AG10803 (cell line): ENCODE data around the gene PCDH8.

Experiments used
- DNase-seq: peaks from one replicate; pipeline ENCODE4 v3.0.0; 2010; ENCODE audit warnings: low read depth
- H3K4me3 ChIP-seq: 2 replicates; pipeline ENCODE4 v1.5.1; 2011; ENCODE audit warnings: mild to moderate bottlenecking, low read length, control low read depth
- CTCF ChIP-seq: conservative IDR thresholded peaks from 2 replicates; pipeline ENCODE4 v1.5.1; 2011; ENCODE audit warnings: mild to moderate bottlenecking, low read length, control low read depth, inconsistent platforms

PCDH8 gene

GRCh38 chr13:52812941-52813340, 35.5 kb downstream of the PCDH8 start:
- TF ChIP-seq CTCF: no peak

DNA sequence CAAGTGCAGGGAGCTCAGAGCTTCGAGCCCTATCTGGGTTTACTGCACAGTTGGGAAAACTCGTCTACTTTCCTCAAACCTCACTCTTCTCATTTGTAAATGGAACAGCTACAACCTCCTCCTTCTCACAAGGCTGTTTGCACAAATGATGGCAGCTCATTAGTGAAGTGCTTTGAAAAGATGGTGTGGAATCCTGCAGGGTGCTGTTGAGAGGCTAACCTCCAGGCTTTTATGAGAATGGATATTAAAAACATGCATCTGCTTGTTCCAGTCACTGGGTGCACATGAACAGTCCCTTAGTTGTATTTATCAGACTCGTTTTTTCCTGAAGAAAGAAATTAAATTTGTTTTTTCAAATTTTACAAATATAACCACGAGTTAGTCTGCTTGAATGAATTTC, 36.6 kb downstream of the PCDH8 start:
- H3K4me3 ChIP-seq: no peak overlapping the region
- TF ChIP-seq CTCF: no peak
- DNase-seq: no peak

More at GRCh38 chr13:52812941-52813340, 35.5 kb downstream of the PCDH8 start:
- H3K4me3 ChIP-seq: no peak overlapping the region
- no peak for DNase-seq

GRCh38 chr13:52810526-52810925, 37.9 kb downstream of the PCDH8 start:
- H3K4me3 ChIP-seq: no peak overlapping the region
- DNase-seq: no peak
- no peak for TF ChIP-seq CTCF

- H3K4me3 ChIP-seq: no peak overlapping the region
- DNase-seq: no peak
- no peak for TF ChIP-seq CTCF
These were observed 38.4 kb downstream of the PCDH8 start for GRCh38 chr13:52810011-52810410.

DNA sequence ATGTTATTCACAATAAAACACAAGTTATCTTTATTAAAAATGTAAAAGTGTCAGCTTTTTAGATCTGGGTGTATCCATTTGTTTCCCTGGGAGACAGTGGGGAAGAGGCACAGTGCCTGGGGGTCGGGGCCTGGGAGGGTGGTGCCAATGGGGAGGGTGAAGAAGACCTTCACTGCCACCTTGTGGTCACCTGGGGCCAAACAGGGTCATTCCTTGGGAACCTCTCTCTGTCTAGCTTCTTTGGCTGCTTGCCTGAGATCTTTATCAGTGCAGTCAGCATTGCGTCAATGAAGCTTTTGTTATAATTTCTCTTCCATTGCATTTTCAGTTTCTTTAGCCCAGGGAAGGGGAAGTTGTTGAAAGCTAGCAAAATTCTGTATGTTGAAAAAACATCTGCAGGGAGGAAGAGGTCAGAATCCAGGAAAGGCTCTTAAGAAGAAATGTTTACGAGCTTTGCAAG, 39.1 kb downstream of the PCDH8 start:
- peak; percentile 20 for DNase-seq
- TF ChIP-seq CTCF: no peak; the same call in 1 of the 2 replicates
- H3K4me3 ChIP-seq: no peak overlapping the region

DNA sequence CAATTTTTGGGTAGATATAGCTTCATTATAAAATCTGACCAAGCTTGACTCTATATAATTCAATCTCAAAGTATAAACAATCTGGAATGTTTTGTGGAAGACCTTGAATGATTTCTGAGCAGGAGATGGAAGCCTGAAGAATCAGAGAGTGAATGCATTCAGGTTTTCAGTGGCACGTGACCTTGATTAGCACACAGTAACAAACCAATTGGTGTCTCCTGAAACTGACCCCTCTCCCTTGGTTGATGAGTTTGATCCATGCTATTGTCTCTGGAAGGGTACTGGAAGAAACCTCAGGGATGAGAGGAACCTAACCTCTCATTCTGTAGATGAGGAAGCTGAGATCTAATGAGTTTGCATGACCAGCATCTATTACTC, 39.6 kb downstream of the PCDH8 start:
- no peak for TF ChIP-seq CTCF
- DNase-seq: no peak
- no peak overlapping the region for H3K4me3 ChIP-seq

- no peak for DNase-seq
- no peak for TF ChIP-seq CTCF
- no peak overlapping the region for H3K4me3 ChIP-seq
These were observed 42.4 kb downstream of the PCDH8 start for GRCh38 chr13:52806029-52806428.
